Spleen (tissue), 11 donors: ENCODE measurements around the gene KIF18B. TPM values are rescaled to one million over a fixed set of nuclear protein-coding genes. Genes with fewer than 3 reads are reported as not detected.

Source experiments
- DNase-seq: peaks from one replicate; pipeline ENCODE4 v3.0.0-alpha.2; 2020
- H3K27ac ChIP-seq, 8 donors: fragments of 200-600 bp; sonication (generic) in 7 of 8; 1 replicate in 4 of 8; 2 replicates in 4 of 8; pipeline versions ENCODE4 v1.5.0 to v1.8.0; 2016 to 2021; ENCODE audit warnings: inconsistent platforms in 4 of 8, mild to moderate bottlenecking in 4 of 8, moderate library complexity in 1 of 8
- H3K27me3 ChIP-seq, 7 donors: fragments of 200-600 bp; sonication (generic) in 6 of 7; replicated peaks in 1 of 7; 1 replicate in 4 of 7; 2 replicates in 3 of 7; pipeline versions ENCODE4 v1.5.0 to v1.8.0; 2016 to 2021; ENCODE audit warnings: inconsistent platforms in 3 of 7, mild to moderate bottlenecking in 1 of 7
- H3K36me3 ChIP-seq, 6 donors: fragments of 200-600 bp; sonication (generic) in 5 of 6; 1 replicate in 4 of 6; 2 replicates in 2 of 6; pipeline versions ENCODE4 v1.5.0 to v1.8.0; 2016 to 2021; ENCODE audit warnings: inconsistent platforms in 2 of 6
- H3K4me1 ChIP-seq, 6 donors: fragments of 200-600 bp; sonication (generic) in 5 of 6; 1 replicate in 3 of 6; 2 replicates in 3 of 6; pipeline versions ENCODE4 v1.5.0 to v1.8.0; 2016 to 2021; ENCODE audit warnings: inconsistent platforms in 3 of 6
- H3K4me3 ChIP-seq, 8 donors: fragments of 200-600 bp; sonication (generic) in 7 of 8; 1 replicate in 4 of 8; 2 replicates in 4 of 8; pipeline versions ENCODE4 v1.5.0 to v1.8.0; 2016 to 2021; ENCODE audit warnings: inconsistent platforms in 4 of 8, mild to moderate bottlenecking in 4 of 8, moderate library complexity in 2 of 8
- H3K9me3 ChIP-seq, 8 donors: fragments of 200-600 bp; sonication (generic) in 7 of 8; 1 replicate in 4 of 8; 2 replicates in 4 of 8; pipeline versions ENCODE4 v1.5.0 to v1.8.0; 2016 to 2021; ENCODE audit warnings: inconsistent platforms in 4 of 8
- POLR2A ChIP-seq, 3 donors: fragments of 450-650 bp; IDR thresholded peaks; one replicate each; pipeline ENCODE4 v1.5.1; 2017; ENCODE audit warnings: antibody characterized with exemption in 3 of 3, mild to moderate bottlenecking in 1 of 3
- POLR2AphosphoS5 ChIP-seq, 3 donors: sonication (generic); formaldehyde crosslinking; IDR thresholded peaks; one replicate each; pipeline ENCODE4 v1.5.1; 2017; ENCODE audit warnings: antibody characterized with exemption in 3 of 3
- WGBS, 5 donors: extraction: QIAGEN DNeasy Blood & Tissue Kit in 3 of 5; methylation state at CpG; one replicate each; pipeline versions ENCODE4 v1.1.5 to v1.1.7; 2013 to 2018; 5-methylcytosine and 5-hydroxymethylcytosine counted together
- intact Hi-C: fragments of 100-400 bp; cut with DNase I; formaldehyde crosslinking; loops from one replicate; pipeline ENCODE4 v1.15.0; 2023; ENCODE audit warnings: low total_unique reads
- polyA plus RNA-seq, 3 donors: library from polyadenylated mRNA; stranded (reverse); fragments of 200-250 nt; gene quantifications; one replicate each; pipeline ENCODE4 v1.2.1, GENCODE V29; 2013
- total RNA-seq, 7 donors: library from RNA; depleted of rRNA in 3 of 7; stranded (reverse); fragments of >200 nt in 3 of 7; fragmentation: NEBNext Ultra II Directional in 4 of 7; extraction: Animal tissue kit (Norgen Biotek cat#: 25700) in 4 of 7; gene quantifications; one replicate each; pipeline versions ENCODE4 v1.1.0 to v1.2.1, GENCODE V29; 2016 to 2021
- TF ChIP-seq, protein P1 (sequence below), 11 experiments: fragments of 200-600 bp in 7 of 11; fragments of 450-650 bp in 4 of 11; sonication (generic) in 4 of 11; IDR thresholded peaks in 8 of 11; conservative IDR thresholded peaks in 3 of 11; 1 replicate in 7 of 11; 2 replicates in 4 of 11; pipeline versions ENCODE4 v1.4.0 to v1.8.0; 2016 to 2021; ENCODE audit warnings: antibody characterized with exemption in 11 of 11, inconsistent platforms in 4 of 11, mild to moderate bottlenecking in 1 of 11
- donor health status: healthy with polysubstance abuse.
- donor health status: DM: no; HTN: no; CAD: no; lungs with moderate emphysema.
- donor health status: DM: no; HTN: no; CAD: no.
- donor health status: Bipolar disorder and iron deficiency.
- donor health status: healthy.
- donor health status: DM: no; HTN: no; CAD: no.
- donor health status: DM: yes; HTN: yes; CAD: no.

KIF18B gene
- total and polyA plus RNA-seq, 10 donors = 0.26 to 5.8 (median 1.9) TPM

DNA sequence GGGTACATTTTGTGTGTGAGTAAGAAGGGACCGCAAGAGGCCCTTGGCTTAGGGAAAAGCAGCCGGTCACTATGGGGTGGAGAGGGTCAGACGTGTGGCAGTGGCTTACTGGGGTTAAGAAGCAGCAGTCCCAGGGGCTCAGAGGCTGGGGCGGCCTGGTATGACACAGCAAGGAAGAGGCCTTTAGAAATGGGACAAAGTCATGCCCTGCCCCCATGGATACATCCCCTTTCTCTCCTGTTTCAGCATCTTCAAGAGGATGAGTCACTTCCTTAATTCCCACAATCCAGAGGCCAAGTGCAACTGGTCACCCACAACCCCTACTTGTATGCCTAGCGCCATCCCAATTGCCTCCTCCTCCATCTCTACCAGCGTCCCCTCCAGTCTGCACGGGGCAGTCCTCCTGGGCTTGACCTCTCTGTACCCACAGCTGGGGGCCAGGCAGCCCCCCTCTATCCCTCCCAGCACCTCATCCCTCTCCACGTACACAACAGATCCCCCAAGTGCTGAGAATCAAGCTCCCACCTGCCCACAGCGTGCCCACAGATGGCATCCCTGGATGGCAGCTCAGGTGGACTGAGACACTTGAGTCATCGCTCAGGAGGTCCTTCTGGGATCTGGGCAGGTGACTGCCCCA is 41.4 kb downstream of the KIF18B start:
- no peak for DNase-seq
- peaks cover 3 to 47% (median 6%) of the 10 kb centered on the region in 6 donors for H3K4me1 ChIP-seq
- no peak overlapping the region for H3K4me3 ChIP-seq
- 63 to 80% (median 72%) methylated on average over 10 of the region's 10 CpGs for WGBS, 5 donors
- intact Hi-C loops = no loop called here
- TF ChIP-seq, protein P1, sequence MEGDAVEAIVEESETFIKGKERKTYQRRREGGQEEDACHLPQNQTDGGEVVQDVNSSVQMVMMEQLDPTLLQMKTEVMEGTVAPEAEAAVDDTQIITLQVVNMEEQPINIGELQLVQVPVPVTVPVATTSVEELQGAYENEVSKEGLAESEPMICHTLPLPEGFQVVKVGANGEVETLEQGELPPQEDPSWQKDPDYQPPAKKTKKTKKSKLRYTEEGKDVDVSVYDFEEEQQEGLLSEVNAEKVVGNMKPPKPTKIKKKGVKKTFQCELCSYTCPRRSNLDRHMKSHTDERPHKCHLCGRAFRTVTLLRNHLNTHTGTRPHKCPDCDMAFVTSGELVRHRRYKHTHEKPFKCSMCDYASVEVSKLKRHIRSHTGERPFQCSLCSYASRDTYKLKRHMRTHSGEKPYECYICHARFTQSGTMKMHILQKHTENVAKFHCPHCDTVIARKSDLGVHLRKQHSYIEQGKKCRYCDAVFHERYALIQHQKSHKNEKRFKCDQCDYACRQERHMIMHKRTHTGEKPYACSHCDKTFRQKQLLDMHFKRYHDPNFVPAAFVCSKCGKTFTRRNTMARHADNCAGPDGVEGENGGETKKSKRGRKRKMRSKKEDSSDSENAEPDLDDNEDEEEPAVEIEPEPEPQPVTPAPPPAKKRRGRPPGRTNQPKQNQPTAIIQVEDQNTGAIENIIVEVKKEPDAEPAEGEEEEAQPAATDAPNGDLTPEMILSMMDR (IDR thresholded peaks at IDR 0.05 in 8 of 11, conservative IDR thresholded peaks at IDR 0.05 in 3 of 11) = no peak
- TF ChIP-seq POLR2A (IDR thresholded peaks at IDR 0.05) (no peak), POLR2AphosphoS5 (IDR thresholded peaks at IDR 0.05) (no peak)
- H3K27ac ChIP-seq = no peak overlapping the region
- no peaks in the 10 kb centered on the region for H3K36me3 ChIP-seq
- H3K27me3 ChIP-seq = peaks cover 0 to 16% (median under 1%) of the 10 kb centered on the region in 7 donors
- no peaks in the 10 kb centered on the region for H3K9me3 ChIP-seq

DNA sequence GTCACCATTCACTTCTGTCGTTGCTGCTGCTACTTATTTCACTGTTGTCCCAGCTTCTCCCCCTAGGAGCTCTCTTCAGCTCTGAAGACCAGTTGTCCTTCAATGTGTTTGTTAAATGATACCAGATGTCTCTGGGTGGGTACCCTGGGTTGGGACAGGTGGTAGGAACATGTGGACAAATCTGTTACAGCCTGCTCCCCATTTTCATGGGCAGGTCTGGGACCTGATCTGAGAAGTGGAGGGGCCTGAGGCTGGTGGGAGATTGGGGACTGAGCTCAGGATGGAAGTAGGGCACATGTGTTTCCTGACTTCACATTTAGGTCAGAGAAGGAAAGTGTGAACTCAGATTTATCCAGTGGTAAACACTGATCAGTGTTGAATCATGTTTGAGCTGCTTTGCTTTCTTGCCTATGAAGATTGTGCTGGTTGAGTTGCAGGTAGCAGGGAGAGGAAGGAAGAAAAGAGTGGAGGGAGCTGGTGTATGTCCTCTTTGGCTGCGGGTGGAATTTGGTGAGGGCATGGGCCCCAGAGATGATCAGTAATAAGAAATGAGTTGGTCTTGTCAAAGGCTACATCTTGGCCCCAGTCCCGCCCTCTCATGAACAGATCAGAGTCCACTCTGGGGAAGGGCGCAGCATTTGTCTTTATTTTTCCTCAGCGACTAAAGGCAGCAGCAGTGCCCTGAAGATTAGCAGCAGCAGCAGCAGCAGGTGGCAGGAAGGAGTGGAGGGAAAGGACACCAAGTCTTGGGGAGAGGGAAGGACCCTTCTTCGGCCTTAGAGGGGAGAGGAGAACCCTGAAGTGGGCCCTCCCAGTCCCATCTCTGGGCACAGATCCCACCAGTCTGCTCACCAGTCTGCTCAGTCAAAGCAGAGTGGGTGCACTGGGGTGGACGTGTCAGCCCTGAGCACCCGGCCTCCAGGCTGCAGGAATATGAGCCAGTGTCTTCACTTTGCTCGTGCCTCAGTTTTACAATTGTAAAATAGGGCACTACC is 42.3 kb downstream of the KIF18B start:
- H3K4me3 ChIP-seq = no peak overlapping the region
- DNase-seq = no peak
- TF ChIP-seq POLR2A (IDR thresholded peaks at IDR 0.05) (no peak), POLR2AphosphoS5 (IDR thresholded peaks at IDR 0.05) (no peak)
- no peak overlapping the region for H3K27ac ChIP-seq
- 80 to 94% (median 84%) methylated on average over 9 of the region's 9 CpGs for WGBS, 5 donors
- peaks cover 0 to 8% (median 0%) of the 10 kb centered on the region in 7 donors for H3K27me3 ChIP-seq
- H3K36me3 ChIP-seq = no peaks in the 10 kb centered on the region
- no peaks in the 10 kb centered on the region for H3K9me3 ChIP-seq
- peaks cover 4 to 51% (median 10%) of the 10 kb centered on the region in 6 donors for H3K4me1 ChIP-seq
- intact Hi-C loops = no loop called here

DNA sequence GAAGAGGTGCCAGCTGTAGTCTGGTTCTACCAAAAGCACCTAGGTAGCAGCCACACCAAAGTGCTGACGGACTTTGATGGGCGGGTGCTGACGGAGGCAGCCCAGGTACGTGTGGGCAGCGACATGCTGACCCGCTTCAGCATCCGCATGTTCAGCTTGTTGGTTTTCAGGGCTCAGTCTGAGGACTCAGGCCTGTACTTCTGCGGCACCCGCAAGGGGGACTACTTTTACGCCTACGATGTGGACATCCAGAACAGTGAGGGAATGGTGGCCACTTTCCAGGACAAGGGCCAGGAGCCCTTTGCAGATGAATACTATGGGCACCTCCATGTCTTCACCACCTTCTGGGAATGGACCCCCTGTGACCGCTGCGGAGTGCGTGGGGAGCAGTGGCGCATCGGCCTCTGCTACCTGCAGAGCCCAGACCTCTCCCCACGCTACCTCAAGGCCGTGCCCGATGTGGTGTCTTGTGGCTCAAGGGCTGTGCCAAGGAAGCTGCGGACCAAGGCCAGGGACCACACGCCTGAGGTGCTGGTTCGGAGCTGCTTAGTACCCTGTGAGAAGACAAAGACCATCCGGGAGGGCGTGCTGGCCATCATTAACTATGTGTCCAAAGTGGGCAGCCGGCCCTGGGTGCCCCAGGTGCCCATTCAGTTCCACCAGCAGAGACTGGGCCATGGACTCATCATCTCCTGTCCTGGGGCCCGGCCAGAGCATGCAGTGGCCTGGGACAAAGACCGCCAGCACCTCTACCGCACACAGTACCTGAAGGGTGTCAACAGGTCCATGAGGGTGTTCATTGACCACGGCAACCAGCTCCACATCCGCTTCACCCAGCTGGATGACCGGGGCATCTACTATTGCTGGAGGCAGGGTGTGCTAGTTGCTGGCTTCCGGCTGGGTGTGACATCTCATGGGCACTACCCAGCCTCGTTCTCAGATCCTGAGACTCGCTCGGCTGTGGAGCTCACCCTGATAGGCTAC is 43.3 kb downstream of the KIF18B start:
- WGBS, 5 donors = 93 to 95% (median 94%) methylated on average over 26 to 35 of the region's 35 CpGs
- DNase-seq = no peak
- no peaks in the 10 kb centered on the region for H3K27me3 ChIP-seq

More for the DNA sequence above, 43.3 kb downstream of the KIF18B start:
- no peak overlapping the region for H3K4me3 ChIP-seq
- TF ChIP-seq, protein P1 (IDR thresholded peaks at IDR 0.05 in 8 of 11, conservative IDR thresholded peaks at IDR 0.05 in 3 of 11) = no peak
- TF ChIP-seq POLR2AphosphoS5 (IDR thresholded peaks at IDR 0.05) = no peak
- no peak for TF ChIP-seq POLR2A (IDR thresholded peaks at IDR 0.05)
- H3K9me3 ChIP-seq = no peaks in the 10 kb centered on the region
- intact Hi-C loops = no loop called here
- peaks cover 10 to 59% (median 17%) of the 10 kb centered on the region in 6 donors for H3K4me1 ChIP-seq
- H3K36me3 ChIP-seq = no peaks in the 10 kb centered on the region
- H3K27ac ChIP-seq = no peak overlapping the region
